ENCODE results near the gene KTN1.

The KTN1 gene, protein sequence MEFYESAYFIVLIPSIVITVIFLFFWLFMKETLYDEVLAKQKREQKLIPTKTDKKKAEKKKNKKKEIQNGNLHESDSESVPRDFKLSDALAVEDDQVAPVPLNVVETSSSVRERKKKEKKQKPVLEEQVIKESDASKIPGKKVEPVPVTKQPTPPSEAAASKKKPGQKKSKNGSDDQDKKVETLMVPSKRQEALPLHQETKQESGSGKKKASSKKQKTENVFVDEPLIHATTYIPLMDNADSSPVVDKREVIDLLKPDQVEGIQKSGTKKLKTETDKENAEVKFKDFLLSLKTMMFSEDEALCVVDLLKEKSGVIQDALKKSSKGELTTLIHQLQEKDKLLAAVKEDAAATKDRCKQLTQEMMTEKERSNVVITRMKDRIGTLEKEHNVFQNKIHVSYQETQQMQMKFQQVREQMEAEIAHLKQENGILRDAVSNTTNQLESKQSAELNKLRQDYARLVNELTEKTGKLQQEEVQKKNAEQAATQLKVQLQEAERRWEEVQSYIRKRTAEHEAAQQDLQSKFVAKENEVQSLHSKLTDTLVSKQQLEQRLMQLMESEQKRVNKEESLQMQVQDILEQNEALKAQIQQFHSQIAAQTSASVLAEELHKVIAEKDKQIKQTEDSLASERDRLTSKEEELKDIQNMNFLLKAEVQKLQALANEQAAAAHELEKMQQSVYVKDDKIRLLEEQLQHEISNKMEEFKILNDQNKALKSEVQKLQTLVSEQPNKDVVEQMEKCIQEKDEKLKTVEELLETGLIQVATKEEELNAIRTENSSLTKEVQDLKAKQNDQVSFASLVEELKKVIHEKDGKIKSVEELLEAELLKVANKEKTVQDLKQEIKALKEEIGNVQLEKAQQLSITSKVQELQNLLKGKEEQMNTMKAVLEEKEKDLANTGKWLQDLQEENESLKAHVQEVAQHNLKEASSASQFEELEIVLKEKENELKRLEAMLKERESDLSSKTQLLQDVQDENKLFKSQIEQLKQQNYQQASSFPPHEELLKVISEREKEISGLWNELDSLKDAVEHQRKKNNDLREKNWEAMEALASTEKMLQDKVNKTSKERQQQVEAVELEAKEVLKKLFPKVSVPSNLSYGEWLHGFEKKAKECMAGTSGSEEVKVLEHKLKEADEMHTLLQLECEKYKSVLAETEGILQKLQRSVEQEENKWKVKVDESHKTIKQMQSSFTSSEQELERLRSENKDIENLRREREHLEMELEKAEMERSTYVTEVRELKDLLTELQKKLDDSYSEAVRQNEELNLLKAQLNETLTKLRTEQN (N-terminal part only)

GRCh38 chr14:55579724-55580469, at the start of gene KTN1:
TSS of gene KTN1 (plus strand) at chr14:55580207. CDS start at chr14:55612049, 31,842 bp downstream.
- peaks cover 30% of the 10 kb centered on the region for H3K4me1 ChIP-seq (ENCODE audit: control insufficient read depth, insufficient read depth, low read length)
- no peaks in the 10 kb centered on the region for H3K36me3 ChIP-seq (ENCODE audit: control insufficient read depth, insufficient read depth, low read length)
- peak within 1 kb of the TSS; percentile 86 for H3K9ac ChIP-seq (ENCODE audit: low read length)
- H3K4me3 ChIP-seq (ENCODE audit: low read length): peak within 1 kb of the TSS; percentile 89
- H3K9me3 ChIP-seq (ENCODE audit: control insufficient read depth, low read length): no peaks in the 10 kb centered on the region
- H3K27me3 ChIP-seq (ENCODE audit: control insufficient read depth, insufficient read depth, low read length): peaks cover 7% of the 10 kb centered on the region

GRCh38 chr14:55530464-55530863, 49.5 kb upstream of the KTN1 start:
- Histone ChIP-seq H3K36me3 (ENCODE audit: control insufficient read depth, insufficient read depth, low read length) (no peaks in the 10 kb centered on the region), H3K4me1 (ENCODE audit: control insufficient read depth, insufficient read depth, low read length) (no peaks in the 10 kb centered on the region), H3K27me3 (ENCODE audit: control insufficient read depth, insufficient read depth, low read length) (peaks cover 5% of the 10 kb centered on the region), H3K9me3 (ENCODE audit: control insufficient read depth, low read length) (no peaks in the 10 kb centered on the region), H3K9ac (ENCODE audit: low read length) (no peak overlapping the region), H3K4me3 (ENCODE audit: low read length) (no peak overlapping the region)

GRCh38 chr14:55532645-55533344, 47.2 kb upstream of the KTN1 start:
- H3K27me3 ChIP-seq (ENCODE audit: control insufficient read depth, insufficient read depth, low read length): peaks cover 5% of the 10 kb centered on the region
- H3K36me3 ChIP-seq (ENCODE audit: control insufficient read depth, insufficient read depth, low read length): no peaks in the 10 kb centered on the region
- H3K4me3 ChIP-seq (ENCODE audit: low read length): no peak overlapping the region
- H3K9me3 ChIP-seq (ENCODE audit: control insufficient read depth, low read length): no peaks in the 10 kb centered on the region
- no peaks in the 10 kb centered on the region for H3K4me1 ChIP-seq (ENCODE audit: control insufficient read depth, insufficient read depth, low read length)
- H3K9ac ChIP-seq (ENCODE audit: low read length): no peak overlapping the region

DNA sequence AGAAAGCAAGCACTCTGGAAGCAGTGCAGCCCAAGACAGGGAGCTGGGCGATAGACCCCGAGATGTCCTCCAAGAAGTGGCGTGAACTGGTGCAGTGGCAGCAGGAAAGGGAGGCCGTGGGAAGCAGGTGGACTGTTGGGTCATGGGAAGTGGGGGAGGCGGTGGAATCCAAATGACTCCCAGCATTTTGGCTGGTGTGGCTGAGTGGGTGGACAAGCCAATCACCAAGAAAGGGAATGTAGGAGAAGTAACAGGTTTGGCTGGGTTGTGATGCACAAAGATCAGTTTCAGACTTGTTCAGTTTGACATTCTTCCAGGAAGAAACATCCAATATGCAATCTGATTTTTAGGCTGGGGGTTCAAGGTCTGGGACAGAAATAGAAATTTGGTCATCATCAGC, 46.0 kb upstream of the KTN1 start:
- peaks cover 5% of the 10 kb centered on the region for H3K27me3 ChIP-seq (ENCODE audit: control insufficient read depth, insufficient read depth, low read length)
- no peak overlapping the region for H3K9ac ChIP-seq (ENCODE audit: low read length)
- no peak overlapping the region for H3K4me3 ChIP-seq (ENCODE audit: low read length)

GRCh38 chr14:55535516-55536203, 44.3 kb upstream of the KTN1 start:
- Histone ChIP-seq H3K36me3 (ENCODE audit: control insufficient read depth, insufficient read depth, low read length) (no peaks in the 10 kb centered on the region), H3K9ac (ENCODE audit: low read length) (no peak overlapping the region), H3K4me1 (ENCODE audit: control insufficient read depth, insufficient read depth, low read length) (peaks cover 8% of the 10 kb centered on the region), H3K9me3 (ENCODE audit: control insufficient read depth, low read length) (no peaks in the 10 kb centered on the region), H3K4me3 (ENCODE audit: low read length) (no peak overlapping the region), H3K27me3 (ENCODE audit: control insufficient read depth, insufficient read depth, low read length) (peaks cover under 1% of the 10 kb centered on the region)

More for the DNA sequence above, 46.0 kb upstream of the KTN1 start:
- no peaks in the 10 kb centered on the region for H3K4me1 ChIP-seq (ENCODE audit: control insufficient read depth, insufficient read depth, low read length)
- no peaks in the 10 kb centered on the region for H3K9me3 ChIP-seq (ENCODE audit: control insufficient read depth, low read length)
- H3K36me3 ChIP-seq (ENCODE audit: control insufficient read depth, insufficient read depth, low read length): no peaks in the 10 kb centered on the region

GRCh38 chr14:55536204-55536708, 43.8 kb upstream of the KTN1 start:
- H3K27me3 ChIP-seq (ENCODE audit: control insufficient read depth, insufficient read depth, low read length): no peaks in the 10 kb centered on the region
- no peaks in the 10 kb centered on the region for H3K9me3 ChIP-seq (ENCODE audit: control insufficient read depth, low read length)
- H3K4me3 ChIP-seq (ENCODE audit: low read length): no peak overlapping the region
- no peaks in the 10 kb centered on the region for H3K36me3 ChIP-seq (ENCODE audit: control insufficient read depth, insufficient read depth, low read length)
- H3K9ac ChIP-seq (ENCODE audit: low read length): no peak overlapping the region
- peaks cover 10% of the 10 kb centered on the region for H3K4me1 ChIP-seq (ENCODE audit: control insufficient read depth, insufficient read depth, low read length)

DNA sequence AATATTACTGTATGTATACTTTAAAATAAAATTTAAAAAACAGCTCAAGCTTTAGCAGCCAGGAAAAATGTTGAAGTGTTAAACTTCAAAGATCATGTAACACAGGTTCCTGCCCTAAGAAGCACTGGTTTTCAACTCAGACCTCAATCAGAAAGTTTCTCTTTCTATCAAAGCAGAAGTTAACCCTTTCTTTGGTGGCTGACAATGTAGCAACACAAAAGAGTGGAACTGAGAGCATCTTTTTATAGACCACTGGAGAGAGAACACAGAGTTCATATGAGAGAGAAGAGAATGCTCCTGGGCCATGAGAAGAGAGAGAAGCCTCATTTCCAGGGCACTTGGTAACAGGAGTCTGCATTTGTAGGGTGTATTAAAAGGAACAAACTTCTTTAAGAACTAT, 42.2 kb upstream of the KTN1 start:
- no peak overlapping the region for H3K4me3 ChIP-seq (ENCODE audit: low read length)
- H3K4me1 ChIP-seq (ENCODE audit: control insufficient read depth, insufficient read depth, low read length): peaks cover 10% of the 10 kb centered on the region
- no peaks in the 10 kb centered on the region for H3K27me3 ChIP-seq (ENCODE audit: control insufficient read depth, insufficient read depth, low read length)
- no peaks in the 10 kb centered on the region for H3K9me3 ChIP-seq (ENCODE audit: control insufficient read depth, low read length)
- H3K36me3 ChIP-seq (ENCODE audit: control insufficient read depth, insufficient read depth, low read length): no peaks in the 10 kb centered on the region
- no peak overlapping the region for H3K9ac ChIP-seq (ENCODE audit: low read length)

DNA sequence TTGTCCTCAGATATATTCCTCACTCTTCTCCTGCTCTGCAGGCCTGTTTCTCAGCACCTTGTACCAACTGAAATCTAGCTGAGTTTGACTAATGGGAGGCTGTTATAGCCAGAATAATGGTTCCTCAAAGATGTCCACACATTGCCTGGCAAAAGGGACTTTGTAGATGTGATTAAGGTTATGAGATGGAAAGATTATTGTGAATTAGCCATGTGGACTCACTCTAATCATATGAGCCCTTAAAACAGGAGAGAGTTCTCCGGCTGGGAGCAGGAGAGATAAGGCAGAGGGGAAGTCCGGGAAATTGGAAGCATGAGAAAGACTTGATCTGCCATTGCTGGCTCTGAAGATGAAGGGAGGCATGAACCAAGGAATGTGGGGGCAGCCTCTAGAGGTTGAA, 40.0 kb upstream of the KTN1 start:
- Histone ChIP-seq H3K27me3 (ENCODE audit: control insufficient read depth, insufficient read depth, low read length) (no peaks in the 10 kb centered on the region), H3K36me3 (ENCODE audit: control insufficient read depth, insufficient read depth, low read length) (no peaks in the 10 kb centered on the region), H3K9me3 (ENCODE audit: control insufficient read depth, low read length) (no peaks in the 10 kb centered on the region), H3K9ac (ENCODE audit: low read length) (no peak overlapping the region), H3K4me3 (ENCODE audit: low read length) (no peak overlapping the region), H3K4me1 (ENCODE audit: control insufficient read depth, insufficient read depth, low read length) (peaks cover 10% of the 10 kb centered on the region)

GRCh38 chr14:55540847-55541773, 38.9 kb upstream of the KTN1 start:
- H3K4me3 ChIP-seq (ENCODE audit: low read length): no peak overlapping the region
- no peaks in the 10 kb centered on the region for H3K36me3 ChIP-seq (ENCODE audit: control insufficient read depth, insufficient read depth, low read length)
- H3K27me3 ChIP-seq (ENCODE audit: control insufficient read depth, insufficient read depth, low read length): no peaks in the 10 kb centered on the region
- H3K9me3 ChIP-seq (ENCODE audit: control insufficient read depth, low read length): no peaks in the 10 kb centered on the region
- H3K9ac ChIP-seq (ENCODE audit: low read length): no peak overlapping the region
- peaks cover 10% of the 10 kb centered on the region for H3K4me1 ChIP-seq (ENCODE audit: control insufficient read depth, insufficient read depth, low read length)

DNA sequence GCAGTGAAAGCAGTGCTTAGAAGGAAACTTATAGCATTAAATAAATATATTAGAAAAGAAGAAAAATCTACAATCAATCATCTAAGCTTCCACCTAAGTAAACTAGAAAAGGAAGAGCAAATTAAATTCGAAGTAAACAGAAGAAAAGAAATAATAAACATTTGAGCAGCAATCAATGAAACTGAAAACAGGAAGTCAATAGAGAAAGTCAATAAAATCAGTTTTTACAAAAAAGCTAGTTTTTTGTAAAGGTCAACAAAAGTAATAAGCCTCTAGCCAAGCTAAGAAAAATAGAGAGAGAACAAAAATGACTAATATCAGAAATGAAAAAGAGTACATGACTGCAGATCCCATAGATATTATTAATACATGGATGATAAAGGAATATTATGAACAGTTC, 34.2 kb upstream of the KTN1 start:
- Histone ChIP-seq H3K36me3 (ENCODE audit: control insufficient read depth, insufficient read depth, low read length) (no peaks in the 10 kb centered on the region), H3K9me3 (ENCODE audit: control insufficient read depth, low read length) (no peaks in the 10 kb centered on the region), H3K4me3 (ENCODE audit: low read length) (no peak overlapping the region), H3K27me3 (ENCODE audit: control insufficient read depth, insufficient read depth, low read length) (no peaks in the 10 kb centered on the region), H3K9ac (ENCODE audit: low read length) (no peak overlapping the region), H3K4me1 (ENCODE audit: control insufficient read depth, insufficient read depth, low read length) (peaks cover under 1% of the 10 kb centered on the region)
